K562 (cell line): ENCODE results near the gene SRPK1. TPM values are rescaled to one million over a fixed set of nuclear protein-coding genes. Genes with fewer than 3 reads are reported as not detected.

Source experiments
- CBX5 ChIP-seq: IDR thresholded peaks from 2 replicates; pipeline ENCODE4 v1.6.1; 2014; ENCODE audit warnings: low read depth, borderline replicate concordance
- GABPB1 ChIP-seq: sonication (generic); formaldehyde crosslinking; IDR thresholded peaks from 2 replicates; pipeline ENCODE4 v1.8.0; 2022; ENCODE audit warnings: mild to moderate bottlenecking, missing genetic modification reagents
- GTF2A2 ChIP-seq: IDR thresholded peaks from 2 replicates; pipeline ENCODE4 v1.6.1; 2016; ENCODE audit warnings: mild to moderate bottlenecking, missing genetic modification characterization, missing compliant biosample characterization
- HDAC6 ChIP-seq: IDR thresholded peaks from 2 replicates; pipeline ENCODE4 v1.6.1; 2012; ENCODE audit warnings: low read depth, mild to moderate bottlenecking, control low read depth, inconsistent platforms, low read length, moderate library complexity
- HDAC8 ChIP-seq: fragments of 450-650 bp; IDR thresholded peaks from 2 replicates; pipeline ENCODE4 v1.6.1; 2016; ENCODE audit warnings: mild to moderate bottlenecking, missing genetic modification characterization, moderate library complexity, missing compliant biosample characterization
- MYNN ChIP-seq, 2 experiments: sonication (generic); formaldehyde crosslinking in 1 of 2; IDR thresholded peaks; 2 replicates each; pipeline versions ENCODE4 v1.5.0 to v1.6.1; 2016 to 2020; ENCODE audit warnings: antibody characterized with exemption in 1 of 2, missing genetic modification reagents in 1 of 2
- NEUROD1 ChIP-seq: fragments of 150-350 bp; IDR thresholded peaks from 2 replicates; pipeline ENCODE4 v1.6.1; 2014; ENCODE audit warnings: borderline replicate concordance, low read length, low read depth; ENCODE audit not compliant: partially characterized antibody
- RBM34 ChIP-seq: fragments of 200-400 bp; formaldehyde crosslinking; IDR thresholded peaks from 2 replicates; pipeline ENCODE4 v1.6.1; 2018; ENCODE audit warnings: low read length, borderline replicate concordance; ENCODE audit not compliant: insufficient read depth
- ZNF507 ChIP-seq: conservative IDR thresholded peaks from 2 replicates; pipeline ENCODE4 v1.6.1; 2017; ENCODE audit warnings: missing genetic modification characterization, missing compliant biosample characterization
- polyA plus RNA-seq, 8 experiments: library from polyadenylated mRNA; depleted of rRNA in 4 of 8; stranded (reverse) in 5 of 8; unstranded in 3 of 8; fragments of >200 nt; fragmentation: Nextera tagmentation in 2 of 8; fragmentation: Illumina TruSeq in 1 of 8; extraction: Ambion mirVana in 2 of 8; extraction: Trizol in 1 of 8; gene quantifications; 2 replicates each; pipeline versions ENCODE4 v1.2.1 to v1.2.3, GENCODE V29; 2011 to 2014; ENCODE audit warnings: inconsistent platforms in 1 of 8, missing spikeins in 1 of 8
- total RNA-seq, 7 experiments: library from RNA; depleted of rRNA in 6 of 7; stranded (reverse); fragments of >200 nt in 6 of 7; fragmentation: Illumina TruSeq in 2 of 7; extraction: Trizol in 2 of 7; gene quantifications; 2 replicates each; pipeline versions ENCODE4 v1.2.1 to v1.2.3, GENCODE V29; 2011 to 2021; ENCODE audit warnings: low replicate concordance in 1 of 7
- TF ChIP-seq, protein P1 (sequence below), 2 experiments: fragments of 450-650 bp; IDR thresholded peaks; 2 replicates each; pipeline ENCODE4 v1.6.1; 2018; ENCODE audit warnings: mild to moderate bottlenecking in 2 of 2, low read depth in 1 of 2; ENCODE audit not compliant: partially characterized antibody in 2 of 2
- TF ChIP-seq, protein P2 (sequence below): sonication (generic); formaldehyde crosslinking; IDR thresholded peaks from 2 replicates; pipeline ENCODE4 v1.8.0; 2022; ENCODE audit warnings: mild to moderate bottlenecking, missing genetic modification reagents
- TF ChIP-seq, protein P3 (sequence below): sonication (generic); formaldehyde crosslinking; IDR thresholded peaks from 2 replicates; pipeline ENCODE4 v1.8.0; 2022; ENCODE audit warnings: mild to moderate bottlenecking, missing genetic modification reagents, borderline replicate concordance
- TF ChIP-seq, protein P4 (sequence below): fragments of 250-450 bp; sonication (Bioruptor Pico); IDR thresholded peaks from 2 replicates; pipeline ENCODE4 v1.4.0; 2020; ENCODE audit warnings: mild to moderate bottlenecking, moderate library complexity, borderline replicate concordance

Gene SRPK1
- total and polyA plus RNA-seq, 9 of the 15 experiments (the other 6 are each of a cell fraction or from before 2014, with no cell fraction given) = 99.6 to 185 (median 159) TPM

DNA sequence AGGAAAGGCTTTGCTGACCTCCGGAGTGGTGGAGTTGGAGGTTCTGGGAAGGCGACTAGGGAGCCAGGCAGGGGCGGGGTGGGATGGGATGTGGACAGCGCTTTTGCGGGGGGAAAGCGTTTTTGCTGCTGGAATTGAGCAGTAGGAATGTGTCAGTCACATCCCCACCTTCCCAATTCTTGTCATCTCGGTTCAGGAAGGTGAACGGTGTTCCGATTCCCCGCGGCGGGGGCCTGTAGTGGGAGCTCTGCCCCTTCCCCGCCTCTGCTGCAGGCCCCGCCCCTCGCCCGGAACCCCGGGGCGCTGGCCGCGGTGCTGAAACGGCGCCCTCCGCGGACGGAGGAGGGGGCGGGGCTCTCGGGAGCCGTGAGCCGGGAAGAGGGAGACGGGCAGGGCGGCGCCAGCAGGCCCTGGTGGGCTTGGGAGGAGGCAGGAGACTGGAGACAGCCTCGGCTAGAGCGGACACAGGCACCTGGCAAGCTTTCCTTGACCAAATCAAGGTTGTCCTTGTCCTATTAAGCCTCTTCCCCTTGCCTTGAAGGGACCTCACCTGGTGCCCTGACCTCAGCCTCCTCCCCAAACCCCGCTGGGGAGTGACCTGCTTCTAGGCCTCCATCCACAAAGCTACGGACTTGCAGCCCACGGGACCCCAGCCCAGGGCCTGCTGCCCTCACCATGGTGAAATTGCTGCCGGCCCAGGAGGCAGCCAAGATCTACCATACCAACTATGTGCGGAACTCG lies 115.7 kb downstream of the SRPK1 start, which contains the start of gene LHFPL5 (continued):
- TF ChIP-seq, protein P1, sequence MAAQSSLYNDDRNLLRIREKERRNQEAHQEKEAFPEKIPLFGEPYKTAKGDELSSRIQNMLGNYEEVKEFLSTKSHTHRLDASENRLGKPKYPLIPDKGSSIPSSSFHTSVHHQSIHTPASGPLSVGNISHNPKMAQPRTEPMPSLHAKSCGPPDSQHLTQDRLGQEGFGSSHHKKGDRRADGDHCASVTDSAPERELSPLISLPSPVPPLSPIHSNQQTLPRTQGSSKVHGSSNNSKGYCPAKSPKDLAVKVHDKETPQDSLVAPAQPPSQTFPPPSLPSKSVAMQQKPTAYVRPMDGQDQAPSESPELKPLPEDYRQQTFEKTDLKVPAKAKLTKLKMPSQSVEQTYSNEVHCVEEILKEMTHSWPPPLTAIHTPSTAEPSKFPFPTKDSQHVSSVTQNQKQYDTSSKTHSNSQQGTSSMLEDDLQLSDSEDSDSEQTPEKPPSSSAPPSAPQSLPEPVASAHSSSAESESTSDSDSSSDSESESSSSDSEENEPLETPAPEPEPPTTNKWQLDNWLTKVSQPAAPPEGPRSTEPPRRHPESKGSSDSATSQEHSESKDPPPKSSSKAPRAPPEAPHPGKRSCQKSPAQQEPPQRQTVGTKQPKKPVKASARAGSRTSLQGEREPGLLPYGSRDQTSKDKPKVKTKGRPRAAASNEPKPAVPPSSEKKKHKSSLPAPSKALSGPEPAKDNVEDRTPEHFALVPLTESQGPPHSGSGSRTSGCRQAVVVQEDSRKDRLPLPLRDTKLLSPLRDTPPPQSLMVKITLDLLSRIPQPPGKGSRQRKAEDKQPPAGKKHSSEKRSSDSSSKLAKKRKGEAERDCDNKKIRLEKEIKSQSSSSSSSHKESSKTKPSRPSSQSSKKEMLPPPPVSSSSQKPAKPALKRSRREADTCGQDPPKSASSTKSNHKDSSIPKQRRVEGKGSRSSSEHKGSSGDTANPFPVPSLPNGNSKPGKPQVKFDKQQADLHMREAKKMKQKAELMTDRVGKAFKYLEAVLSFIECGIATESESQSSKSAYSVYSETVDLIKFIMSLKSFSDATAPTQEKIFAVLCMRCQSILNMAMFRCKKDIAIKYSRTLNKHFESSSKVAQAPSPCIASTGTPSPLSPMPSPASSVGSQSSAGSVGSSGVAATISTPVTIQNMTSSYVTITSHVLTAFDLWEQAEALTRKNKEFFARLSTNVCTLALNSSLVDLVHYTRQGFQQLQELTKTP (IDR thresholded peaks at IDR 0.05; ENCODE audit: low read depth in 1 of 2, partially characterized antibody in 2 of 2) = peak in 1 of 2 experiments; percentile 90
- TF ChIP-seq RBM34 (no peak), NEUROD1 (no peak), ZNF507 (tag) (no peak), HDAC8 (tag) (no peak), CBX5 (no peak), HDAC6 (no peak), GABPB1 (peak; percentile 85), GTF2A2 (tag) (no peak), MYNN (IDR thresholded peaks at IDR 0.05) (no peak), MYNN (CRISPR knock-in tag; IDR thresholded peaks at IDR 0.05) (peak; percentile 59; the same call in 1 of the 2 replicates)
- TF ChIP-seq, protein P2, sequence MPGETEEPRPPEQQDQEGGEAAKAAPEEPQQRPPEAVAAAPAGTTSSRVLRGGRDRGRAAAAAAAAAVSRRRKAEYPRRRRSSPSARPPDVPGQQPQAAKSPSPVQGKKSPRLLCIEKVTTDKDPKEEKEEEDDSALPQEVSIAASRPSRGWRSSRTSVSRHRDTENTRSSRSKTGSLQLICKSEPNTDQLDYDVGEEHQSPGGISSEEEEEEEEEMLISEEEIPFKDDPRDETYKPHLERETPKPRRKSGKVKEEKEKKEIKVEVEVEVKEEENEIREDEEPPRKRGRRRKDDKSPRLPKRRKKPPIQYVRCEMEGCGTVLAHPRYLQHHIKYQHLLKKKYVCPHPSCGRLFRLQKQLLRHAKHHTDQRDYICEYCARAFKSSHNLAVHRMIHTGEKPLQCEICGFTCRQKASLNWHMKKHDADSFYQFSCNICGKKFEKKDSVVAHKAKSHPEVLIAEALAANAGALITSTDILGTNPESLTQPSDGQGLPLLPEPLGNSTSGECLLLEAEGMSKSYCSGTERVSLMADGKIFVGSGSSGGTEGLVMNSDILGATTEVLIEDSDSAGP (CRISPR knock-in tag) = 0 out of 2 replicates have a peak, but pooled peaks have one; percentile 15
- TF ChIP-seq, protein P3, sequence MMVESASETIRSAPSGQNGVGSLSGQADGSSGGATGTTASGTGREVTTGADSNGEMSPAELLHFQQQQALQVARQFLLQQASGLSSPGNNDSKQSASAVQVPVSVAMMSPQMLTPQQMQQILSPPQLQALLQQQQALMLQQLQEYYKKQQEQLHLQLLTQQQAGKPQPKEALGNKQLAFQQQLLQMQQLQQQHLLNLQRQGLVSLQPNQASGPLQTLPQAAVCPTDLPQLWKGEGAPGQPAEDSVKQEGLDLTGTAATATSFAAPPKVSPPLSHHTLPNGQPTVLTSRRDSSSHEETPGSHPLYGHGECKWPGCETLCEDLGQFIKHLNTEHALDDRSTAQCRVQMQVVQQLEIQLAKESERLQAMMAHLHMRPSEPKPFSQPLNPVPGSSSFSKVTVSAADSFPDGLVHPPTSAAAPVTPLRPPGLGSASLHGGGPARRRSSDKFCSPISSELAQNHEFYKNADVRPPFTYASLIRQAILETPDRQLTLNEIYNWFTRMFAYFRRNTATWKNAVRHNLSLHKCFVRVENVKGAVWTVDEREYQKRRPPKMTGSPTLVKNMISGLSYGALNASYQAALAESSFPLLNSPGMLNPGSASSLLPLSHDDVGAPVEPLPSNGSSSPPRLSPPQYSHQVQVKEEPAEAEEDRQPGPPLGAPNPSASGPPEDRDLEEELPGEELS (CRISPR knock-in tag) = peak; percentile 82
- TF ChIP-seq, protein P4, sequence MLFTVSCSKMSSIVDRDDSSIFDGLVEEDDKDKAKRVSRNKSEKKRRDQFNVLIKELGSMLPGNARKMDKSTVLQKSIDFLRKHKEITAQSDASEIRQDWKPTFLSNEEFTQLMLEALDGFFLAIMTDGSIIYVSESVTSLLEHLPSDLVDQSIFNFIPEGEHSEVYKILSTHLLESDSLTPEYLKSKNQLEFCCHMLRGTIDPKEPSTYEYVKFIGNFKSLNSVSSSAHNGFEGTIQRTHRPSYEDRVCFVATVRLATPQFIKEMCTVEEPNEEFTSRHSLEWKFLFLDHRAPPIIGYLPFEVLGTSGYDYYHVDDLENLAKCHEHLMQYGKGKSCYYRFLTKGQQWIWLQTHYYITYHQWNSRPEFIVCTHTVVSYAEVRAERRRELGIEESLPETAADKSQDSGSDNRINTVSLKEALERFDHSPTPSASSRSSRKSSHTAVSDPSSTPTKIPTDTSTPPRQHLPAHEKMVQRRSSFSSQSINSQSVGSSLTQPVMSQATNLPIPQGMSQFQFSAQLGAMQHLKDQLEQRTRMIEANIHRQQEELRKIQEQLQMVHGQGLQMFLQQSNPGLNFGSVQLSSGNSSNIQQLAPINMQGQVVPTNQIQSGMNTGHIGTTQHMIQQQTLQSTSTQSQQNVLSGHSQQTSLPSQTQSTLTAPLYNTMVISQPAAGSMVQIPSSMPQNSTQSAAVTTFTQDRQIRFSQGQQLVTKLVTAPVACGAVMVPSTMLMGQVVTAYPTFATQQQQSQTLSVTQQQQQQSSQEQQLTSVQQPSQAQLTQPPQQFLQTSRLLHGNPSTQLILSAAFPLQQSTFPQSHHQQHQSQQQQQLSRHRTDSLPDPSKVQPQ (CRISPR knock-in tag) = no peak
